SK-N-SH (cell line): ENCODE measurements around the gene CTNNA3. TPM values are rescaled to one million over a fixed set of nuclear protein-coding genes. Genes with fewer than 3 reads are reported as not detected.

Source experiments
- CTCF ChIA-PET: fragments of 300-600, 350-600 bp; formaldehyde crosslinking; extraction: SDS; loops from one replicate; lab custom pipeline; 2021; lab: Yijun Ruan, JAX
- POLR2A ChIA-PET: fragments of 350-600 bp; sonication (Branson Sonifier 250); formaldehyde crosslinking; extraction: SDS; loops from one replicate; lab custom pipeline; 2020; ENCODE audit warnings: antibody characterized with exemption, inconsistent platforms; lab: Yijun Ruan, JAX
- DNase-seq: peaks from one replicate; pipeline ENCODE4 v3.0.0; 2012
- H2AFZ ChIP-seq: fragments of 200-600 bp; sonication (generic); 2 replicates; pipeline ENCODE4 v1.8.1; 2016; ENCODE audit warnings: antibody characterized with exemption, mild to moderate bottlenecking, low read depth
- H3F3A ChIP-seq: fragments of 200-600 bp; sonication (generic); replicated peaks from 2 replicates; pipeline ENCODE3; 2016; ENCODE audit warnings: antibody characterized with exemption, mild to moderate bottlenecking; ENCODE audit not compliant: insufficient read depth
- H3K27ac ChIP-seq, 2 experiments: fragments of 200-500 bp in 1 of 2; fragments of 200-600 bp in 1 of 2; sonication (Bioruptor generic) in 1 of 2; sonication (generic), shearing (Covaris generic) in 1 of 2; 2 replicates each; pipeline versions ENCODE4 v1.5.1 to v1.6.1; 2014 to 2016; ENCODE audit warnings: low read depth in 2 of 2, inconsistent platforms in 1 of 2, low read length in 1 of 2, mild to moderate bottlenecking in 1 of 2, mixed read lengths in 1 of 2
- H3K27me3 ChIP-seq: fragments of 200-600 bp; sonication (generic), shearing (Covaris generic); 2 replicates; pipeline ENCODE4 v1.6.1; 2016; ENCODE audit warnings: mixed run types; ENCODE audit not compliant: insufficient read depth
- H3K36me3 ChIP-seq, 2 experiments: fragments of 200-500 bp in 1 of 2; fragments of 200-600 bp in 1 of 2; sonication (Bioruptor generic) in 1 of 2; sonication (generic) in 1 of 2; replicated peaks in 1 of 2; 2 replicates each; pipeline versions ENCODE3 to v1.5.1; 2014 to 2016; ENCODE audit warnings: low read length in 1 of 2, mild to moderate bottlenecking in 1 of 2; ENCODE audit not compliant: insufficient read depth in 2 of 2, control insufficient read depth in 1 of 2
- H3K4me1 ChIP-seq, 2 experiments: fragments of 200-500 bp in 1 of 2; fragments of 200-600 bp in 1 of 2; sonication (Bioruptor generic) in 1 of 2; sonication (generic), shearing (Covaris generic) in 1 of 2; 2 replicates each; pipeline versions ENCODE4 v1.5.1 to v1.6.1; 2014 to 2016; ENCODE audit warnings: low read depth in 1 of 2, low read length in 1 of 2, mixed run types in 1 of 2; ENCODE audit not compliant: insufficient read depth in 2 of 2, control insufficient read depth in 1 of 2
- H3K4me2 ChIP-seq: fragments of 200-600 bp; sonication (generic), shearing (Covaris generic); 2 replicates; pipeline ENCODE4 v1.6.1; 2017; ENCODE audit warnings: mixed run types
- H3K4me3 ChIP-seq, 2 experiments: fragments of 200-500 bp in 1 of 2; fragments of 200-600 bp in 1 of 2; sonication (Bioruptor generic) in 1 of 2; sonication (generic), shearing (Covaris generic) in 1 of 2; 2 replicates each; pipeline versions ENCODE4 v1.5.1 to v1.8.1; 2014 to 2016; ENCODE audit warnings: low read depth in 2 of 2, inconsistent platforms in 1 of 2, low read length in 1 of 2, mild to moderate bottlenecking in 1 of 2, mixed read lengths in 1 of 2, moderate library complexity in 1 of 2
- H3K79me2 ChIP-seq: fragments of 200-600 bp; sonication (generic); 2 replicates; pipeline ENCODE4 v1.8.1; 2017; ENCODE audit warnings: mild to moderate bottlenecking; ENCODE audit not compliant: insufficient read depth
- H3K9ac ChIP-seq: fragments of 200-600 bp; sonication (generic); 2 replicates; pipeline ENCODE4 v1.6.1; 2017; ENCODE audit warnings: mixed run types
- H3K9me2 ChIP-seq: fragments of 200-600 bp; sonication (generic); 2 replicates; pipeline ENCODE4 v1.6.1; 2017; ENCODE audit warnings: mixed run types
- H3K9me3 ChIP-seq: fragments of 200-600 bp; sonication (generic); 2 replicates; pipeline ENCODE4 v1.6.1; 2017; ENCODE audit warnings: mixed run types, mild to moderate bottlenecking, moderate library complexity
- H4K20me1 ChIP-seq: fragments of 200-600 bp; sonication (generic); 2 replicates; pipeline ENCODE4 v1.6.1; 2017; ENCODE audit warnings: mild to moderate bottlenecking, mixed run types; ENCODE audit not compliant: insufficient read depth
- CHD2 ChIP-seq: fragments of 150-350 bp; IDR thresholded peaks from 2 replicates; pipeline ENCODE4 v1.6.1; 2018; ENCODE audit warnings: low read length; ENCODE audit not compliant: partially characterized antibody
- CTCF ChIP-seq: fragments of 200-600 bp; sonication (generic); IDR thresholded peaks from 2 replicates; pipeline ENCODE4 v1.6.1; 2017; ENCODE audit warnings: antibody characterized with exemption, mild to moderate bottlenecking, moderate library complexity
- ELF1 ChIP-seq: IDR thresholded peaks from 2 replicates; pipeline ENCODE4 v1.4.0; 2012
- EP300 ChIP-seq, 2 experiments: IDR thresholded peaks; 2 replicates each; pipeline versions ENCODE4 v1.4.0 to v1.6.1; 2012; ENCODE audit warnings: borderline replicate concordance in 1 of 2, low read depth in 1 of 2, low read length in 1 of 2
- FOXJ3 ChIP-seq: sonication (generic); formaldehyde crosslinking; IDR thresholded peaks from 2 replicates; pipeline ENCODE4 v1.5.1; 2020; ENCODE audit warnings: mild to moderate bottlenecking, missing genetic modification reagents
- GATA2 ChIP-seq: sonication (generic); formaldehyde crosslinking; IDR thresholded peaks from 2 replicates; pipeline ENCODE4 v1.5.0; 2020; ENCODE audit warnings: mild to moderate bottlenecking, missing genetic modification reagents
- MXI1 ChIP-seq: IDR thresholded peaks from 2 replicates; pipeline ENCODE4 v1.6.1; 2012; ENCODE audit warnings: mild to moderate bottlenecking, low read depth, low read length, improper control_type of control experiment
- NFIC ChIP-seq: IDR thresholded peaks from 2 replicates; pipeline ENCODE4 v1.4.0; 2012; ENCODE audit warnings: borderline replicate concordance
- RCOR1 ChIP-seq: fragments of 150-350 bp; IDR thresholded peaks from 2 replicates; pipeline ENCODE4 v1.6.1; 2017; ENCODE audit warnings: antibody characterized with exemption, low read length
- REST ChIP-seq: IDR thresholded peaks from 2 replicates; pipeline ENCODE4 v1.6.1; 2012; ENCODE audit warnings: mild to moderate bottlenecking, low read depth, low read length, moderate library complexity
- RFX5 ChIP-seq: IDR thresholded peaks from 2 replicates; pipeline ENCODE4 v1.6.1; 2012; ENCODE audit warnings: mild to moderate bottlenecking, improper control_type of control experiment, low read length
- RXRA ChIP-seq: IDR thresholded peaks from 2 replicates; pipeline ENCODE4 v1.4.0; 2012; ENCODE audit warnings: low read depth, mild to moderate bottlenecking, borderline replicate concordance
- WGBS: methylation state at CpG from one replicate; pipeline ENCODE4 v1.1.6; 2017; ENCODE audit warnings: low lambda C conversion rate; 5-methylcytosine and 5-hydroxymethylcytosine counted together
- polyA plus RNA-seq, 3 experiments: library from polyadenylated mRNA; depleted of rRNA; stranded (reverse); fragments of >200 nt; gene quantifications; 2 replicates each; pipeline ENCODE4 v1.2.3, GENCODE V29; 2012
- TF ChIP-seq, protein P1 (sequence below): fragments of 150-350 bp; IDR thresholded peaks from 2 replicates; pipeline ENCODE4 v1.6.1; 2016; ENCODE audit warnings: mild to moderate bottlenecking, low read depth, low read length

Gene CTNNA3
- polyA plus RNA-seq, 1 of the 3 experiments (the other 2 are of a cell fraction): not detected

- Histone ChIP-seq H3K9me2 (no peaks in the 10 kb centered on the region), H3K79me2 (no peaks in the 10 kb centered on the region), H3K9me3 (no peaks in the 10 kb centered on the region), H3K9ac (no peak overlapping the region), H3K4me2 (no peak overlapping the region), H4K20me1 (no peaks in the 10 kb centered on the region), H2AFZ (no peak overlapping the region), H3K36me3 (no peaks in the 10 kb centered on the region), H3F3A (no peaks in the 10 kb centered on the region), H3K4me1 (no peaks in the 10 kb centered on the region; a peak in 1 of 4 replicates), H3K27me3 (no peaks in the 10 kb centered on the region), H3K4me3 (no peak overlapping the region), H3K27ac (no peak overlapping the region)
- ChIA-PET CTCF (no interaction called here), POLR2A (no interaction called here)
- DNase-seq: no peak
- 60% methylated on average over 7 of the region's 7 CpGs for WGBS
- TF ChIP-seq FOXJ3: no peak
These were observed 1795.7 kb downstream of the CTNNA3 start for GRCh38 chr10:65900271-65900670.

- no peak for DNase-seq
- Histone ChIP-seq H3K4me2 (no peak overlapping the region), H3K4me3 (no peak overlapping the region), H3K79me2 (no peaks in the 10 kb centered on the region), H2AFZ (no peak overlapping the region), H3F3A (no peaks in the 10 kb centered on the region), H4K20me1 (no peaks in the 10 kb centered on the region), H3K9me2 (no peaks in the 10 kb centered on the region), H3K27ac (no peak overlapping the region), H3K27me3 (no peaks in the 10 kb centered on the region), H3K9ac (no peak overlapping the region), H3K36me3 (no peaks in the 10 kb centered on the region), H3K4me1 (no peaks in the 10 kb centered on the region; a peak in 1 of 4 replicates), H3K9me3 (no peaks in the 10 kb centered on the region)
- WGBS: 23% methylated on average over 1 of the region's 1 CpG
- POLR2A ChIA-PET: no interaction called here
- TF ChIP-seq ELF1 (no peak), NFIC (no peak), FOXJ3 (no peak), REST (no peak), CHD2 (no peak), EP300 (IDR thresholded peaks at IDR 0.05; ENCODE audit: borderline replicate concordance in 1 of 2, low read depth in 1 of 2, low read length in 1 of 2) (no peak), RXRA (no peak), RCOR1 (no peak), RFX5 (no peak), GATA2 (no peak), CTCF (no peak), MXI1 (no peak)
- TF ChIP-seq, protein P1, sequence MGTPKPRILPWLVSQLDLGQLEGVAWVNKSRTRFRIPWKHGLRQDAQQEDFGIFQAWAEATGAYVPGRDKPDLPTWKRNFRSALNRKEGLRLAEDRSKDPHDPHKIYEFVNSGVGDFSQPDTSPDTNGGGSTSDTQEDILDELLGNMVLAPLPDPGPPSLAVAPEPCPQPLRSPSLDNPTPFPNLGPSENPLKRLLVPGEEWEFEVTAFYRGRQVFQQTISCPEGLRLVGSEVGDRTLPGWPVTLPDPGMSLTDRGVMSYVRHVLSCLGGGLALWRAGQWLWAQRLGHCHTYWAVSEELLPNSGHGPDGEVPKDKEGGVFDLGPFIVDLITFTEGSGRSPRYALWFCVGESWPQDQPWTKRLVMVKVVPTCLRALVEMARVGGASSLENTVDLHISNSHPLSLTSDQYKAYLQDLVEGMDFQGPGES: no peak
- CTCF ChIA-PET: no interaction called here
These were observed 1797.9 kb downstream of the CTNNA3 start for GRCh38 chr10:65898055-65898454.
